Thyroid gland (tissue), 4 donors: ENCODE measurements around the gene UBALD2.

Experiments used
- CTCF ChIP-seq, 6 experiments: fragments of 200-600 bp in 3 of 6; fragments of 450-650 bp in 3 of 6; sonication (generic) in 3 of 6; IDR thresholded peaks; one replicate each; pipeline ENCODE4 v1.5.1; 2016 to 2019; ENCODE audit warnings: antibody characterized with exemption in 6 of 6, mild to moderate bottlenecking in 2 of 6, inconsistent platforms in 1 of 6, moderate library complexity in 1 of 6
- POLR2A ChIP-seq, 2 donors: fragments of 450-650 bp; IDR thresholded peaks; one replicate each; pipeline ENCODE4 v1.6.1; 2017; ENCODE audit warnings: antibody characterized with exemption in 2 of 2, mild to moderate bottlenecking in 2 of 2, moderate library complexity in 1 of 2

GRCh38 chr17:76281573-76282371, 16.6 kb downstream of the UBALD2 start:
- TF ChIP-seq CTCF (IDR thresholded peaks at IDR 0.05) (no peak), POLR2A (IDR thresholded peaks at IDR 0.05) (no peak)
